DND-41 (cell line): Measurements from ENCODE around the gene CAMLG.

Experiments
- ATAC-seq: fragments of 200-7000 bp; cut with Tn5 transposase; 3 replicates; pipeline ENCODE4 v1.9.1; 2021; ENCODE audit warnings: low read depth; ENCODE audit not compliant: insufficient read depth
- DNase-seq: peaks from one replicate; pipeline ENCODE4 v3.0.0-alpha.2; 2020
- H2AFZ ChIP-seq: 2 replicates; pipeline ENCODE4 v1.6.0; 2012; ENCODE audit warnings: low read depth, low read length
- H3K27ac ChIP-seq: 2 replicates; pipeline ENCODE4 v1.5.1; 2012; ENCODE audit warnings: low read length, inconsistent platforms
- H3K27me3 ChIP-seq: fragments of 200-600 bp; sonication (generic); 2 replicates; pipeline ENCODE4 v1.6.0; 2012; ENCODE audit warnings: low read length, mild to moderate bottlenecking, inconsistent platforms; ENCODE audit not compliant: insufficient read depth, poor library complexity
- H3K36me3 ChIP-seq: 2 replicates; pipeline ENCODE4 v1.5.1; 2012; ENCODE audit warnings: low read length, inconsistent platforms; ENCODE audit not compliant: insufficient read depth
- H3K4me1 ChIP-seq: 2 replicates; pipeline ENCODE4 v1.5.1; 2012; ENCODE audit warnings: mild to moderate bottlenecking, low read length; ENCODE audit not compliant: insufficient read depth
- H3K4me2 ChIP-seq: 2 replicates; pipeline ENCODE4 v1.6.0; 2012; ENCODE audit warnings: mild to moderate bottlenecking, moderate library complexity, low read length, inconsistent platforms; ENCODE audit not compliant: insufficient read depth
- H3K4me3 ChIP-seq, 2 experiments: fragments of 200-600 bp in 1 of 2; shearing (Covaris generic) in 1 of 2; 2 replicates each; pipeline ENCODE4 v1.5.1; 2012 to 2016; ENCODE audit warnings: inconsistent platforms in 2 of 2, low read length in 2 of 2, mild to moderate bottlenecking in 2 of 2, low read depth in 1 of 2, moderate library complexity in 1 of 2
- H3K79me2 ChIP-seq: 2 replicates; pipeline ENCODE4 v1.6.0; 2012; ENCODE audit warnings: low read length, inconsistent platforms; ENCODE audit not compliant: insufficient read depth
- H3K9ac ChIP-seq: 2 replicates; pipeline ENCODE4 v1.6.0; 2012; ENCODE audit warnings: low read depth, mild to moderate bottlenecking, inconsistent platforms, low read length, moderate library complexity
- H3K9me3 ChIP-seq: 2 replicates; pipeline ENCODE4 v1.5.1; 2012; ENCODE audit warnings: low read length, moderate library complexity, mild to moderate bottlenecking, inconsistent platforms; ENCODE audit not compliant: insufficient read depth, severe bottlenecking
- H4K20me1 ChIP-seq: 2 replicates; pipeline ENCODE4 v1.6.0; 2012; ENCODE audit warnings: low read length; ENCODE audit not compliant: insufficient read depth
- EZH2 ChIP-seq: IDR thresholded peaks from 3 replicates; pipeline ENCODE4 v1.6.1; 2012; ENCODE audit warnings: borderline replicate concordance, low read depth, mild to moderate bottlenecking, moderate library complexity, low read length, inconsistent platforms; ENCODE audit not compliant: severe bottlenecking
- TF ChIP-seq, protein P1 (sequence below): IDR thresholded peaks from 2 replicates; pipeline ENCODE4 v1.5.1; 2012; ENCODE audit warnings: borderline replicate concordance, low read length, moderate library complexity, mild to moderate bottlenecking; ENCODE audit not compliant: poor library complexity, severe bottlenecking; ENCODE audit errors: extremely low read depth

The CAMLG gene

DNA sequence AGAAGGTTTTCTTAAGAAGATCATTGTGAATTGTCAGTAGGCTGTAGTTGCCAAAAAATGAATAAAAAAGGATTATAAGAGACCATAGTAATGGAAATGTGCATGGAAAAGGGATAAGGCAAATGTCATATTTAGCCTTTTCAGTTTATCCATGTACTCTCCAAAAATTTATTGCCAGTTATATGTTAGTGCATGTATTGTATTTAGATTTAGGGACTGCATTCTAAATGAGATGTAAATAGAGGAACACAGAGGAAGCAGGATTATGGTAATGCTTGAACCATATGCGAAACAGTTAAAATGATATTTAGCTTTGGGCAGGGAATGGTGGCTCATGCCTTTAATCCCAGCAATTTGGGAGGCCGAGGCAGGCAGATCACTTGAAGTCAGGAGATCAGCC, 53.2 kb downstream of the CAMLG start:
- Histone ChIP-seq H2AFZ (no peak overlapping the region), H3K4me3 (no peak overlapping the region), H3K36me3 (peaks cover 99% of the 10 kb centered on the region), H3K4me2 (no peak overlapping the region), H3K79me2 (no peaks in the 10 kb centered on the region), H4K20me1 (no peaks in the 10 kb centered on the region), H3K9me3 (no peaks in the 10 kb centered on the region), H3K4me1 (no peaks in the 10 kb centered on the region), H3K9ac (no peak overlapping the region), H3K27ac (no peak overlapping the region), H3K27me3 (no peaks in the 10 kb centered on the region)
- no peak for ATAC-seq
- TF ChIP-seq EZH2 = no peak
- TF ChIP-seq, protein P1, sequence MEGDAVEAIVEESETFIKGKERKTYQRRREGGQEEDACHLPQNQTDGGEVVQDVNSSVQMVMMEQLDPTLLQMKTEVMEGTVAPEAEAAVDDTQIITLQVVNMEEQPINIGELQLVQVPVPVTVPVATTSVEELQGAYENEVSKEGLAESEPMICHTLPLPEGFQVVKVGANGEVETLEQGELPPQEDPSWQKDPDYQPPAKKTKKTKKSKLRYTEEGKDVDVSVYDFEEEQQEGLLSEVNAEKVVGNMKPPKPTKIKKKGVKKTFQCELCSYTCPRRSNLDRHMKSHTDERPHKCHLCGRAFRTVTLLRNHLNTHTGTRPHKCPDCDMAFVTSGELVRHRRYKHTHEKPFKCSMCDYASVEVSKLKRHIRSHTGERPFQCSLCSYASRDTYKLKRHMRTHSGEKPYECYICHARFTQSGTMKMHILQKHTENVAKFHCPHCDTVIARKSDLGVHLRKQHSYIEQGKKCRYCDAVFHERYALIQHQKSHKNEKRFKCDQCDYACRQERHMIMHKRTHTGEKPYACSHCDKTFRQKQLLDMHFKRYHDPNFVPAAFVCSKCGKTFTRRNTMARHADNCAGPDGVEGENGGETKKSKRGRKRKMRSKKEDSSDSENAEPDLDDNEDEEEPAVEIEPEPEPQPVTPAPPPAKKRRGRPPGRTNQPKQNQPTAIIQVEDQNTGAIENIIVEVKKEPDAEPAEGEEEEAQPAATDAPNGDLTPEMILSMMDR = no peak
- DNase-seq = no peak

- H3K27me3 ChIP-seq = no peaks in the 10 kb centered on the region
- no peak overlapping the region for H2AFZ ChIP-seq
- H3K9ac ChIP-seq = no peak overlapping the region
- no peaks in the 10 kb centered on the region for H4K20me1 ChIP-seq
- TF ChIP-seq, protein P1 = no peak
- TF ChIP-seq EZH2 = no peak
- peaks cover 97% of the 10 kb centered on the region for H3K36me3 ChIP-seq
- ATAC-seq (peak; percentile 80), DNase-seq (peak; percentile 18)
- H3K27ac ChIP-seq = no peak overlapping the region
- no peak overlapping the region for H3K4me3 ChIP-seq
- H3K79me2 ChIP-seq = no peaks in the 10 kb centered on the region
- H3K4me2 ChIP-seq = no peak overlapping the region
- no peaks in the 10 kb centered on the region for H3K4me1 ChIP-seq
- H3K9me3 ChIP-seq = no peaks in the 10 kb centered on the region
Observed at GRCh38 chr5:134792286-134792685, 53.9 kb downstream of the CAMLG start.

DNA sequence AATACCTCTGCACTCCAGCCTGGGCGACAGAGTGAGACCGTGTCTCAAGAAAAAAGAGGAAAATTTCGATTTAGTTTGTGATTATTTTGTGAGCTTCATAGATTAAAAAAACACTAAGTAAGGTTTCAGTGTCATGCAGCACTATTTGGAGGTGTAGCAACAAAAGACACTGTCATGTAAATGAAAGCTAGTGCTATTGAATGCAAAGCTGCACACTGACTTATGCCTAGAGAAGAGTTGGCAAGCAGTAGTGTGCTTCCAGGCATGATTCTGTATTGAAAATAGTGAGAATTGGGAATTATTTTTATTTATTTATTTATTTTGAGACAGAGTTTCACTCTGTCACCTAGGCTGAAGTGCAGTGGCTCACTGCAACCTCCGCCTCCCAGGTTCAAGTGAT, 54.8 kb downstream of the CAMLG start:
- H3K4me1 ChIP-seq = no peaks in the 10 kb centered on the region
- DNase-seq (no peak), ATAC-seq (no peak)
- no peaks in the 10 kb centered on the region for H4K20me1 ChIP-seq
- no peak overlapping the region for H3K9ac ChIP-seq
- peaks cover 96% of the 10 kb centered on the region for H3K36me3 ChIP-seq
- no peak overlapping the region for H3K4me3 ChIP-seq
- no peaks in the 10 kb centered on the region for H3K79me2 ChIP-seq
- H3K27ac ChIP-seq = no peak overlapping the region
- TF ChIP-seq EZH2 = no peak
- TF ChIP-seq, protein P1 = no peak
- H3K9me3 ChIP-seq = no peaks in the 10 kb centered on the region
- no peak overlapping the region for H2AFZ ChIP-seq
- no peaks in the 10 kb centered on the region for H3K27me3 ChIP-seq
- H3K4me2 ChIP-seq = no peak overlapping the region

- no peak overlapping the region for H2AFZ ChIP-seq
- H3K4me3 ChIP-seq = no peak overlapping the region
- H3K27me3 ChIP-seq = no peaks in the 10 kb centered on the region
- TF ChIP-seq, protein P1 = no peak
- no peak for TF ChIP-seq EZH2
- H3K4me2 ChIP-seq = no peak overlapping the region
- no peak for ATAC-seq
- H3K36me3 ChIP-seq = peaks cover 96% of the 10 kb centered on the region
- no peaks in the 10 kb centered on the region for H4K20me1 ChIP-seq
- no peaks in the 10 kb centered on the region for H3K9me3 ChIP-seq
- no peaks in the 10 kb centered on the region for H3K79me2 ChIP-seq
- no peak overlapping the region for H3K9ac ChIP-seq
- H3K4me1 ChIP-seq = no peaks in the 10 kb centered on the region
- DNase-seq = no peak
- no peak overlapping the region for H3K27ac ChIP-seq
Observed at GRCh38 chr5:134794082-134794481, 55.7 kb downstream of the CAMLG start.
